Stimulated activated CD8-positive, alpha-beta memory T cell treated with anti-CD3 and anti-CD28 coated beads, Interleukin-4, amount 100 ng/mL, for 4 hours (primary cell): ENCODE results near the gene CDK2AP2.
"Not testable (repeated sequence)": the region's sequence is repeated elsewhere in the genome, so short reads cannot be mapped to it uniquely, and the experiment has no call there.

Experiments used
- DNase-seq, 2 donors: peaks; one replicate each; pipeline ENCODE4 v3.0.0-alpha.2; 2020; ENCODE audit warnings: low read depth in 2 of 2, low spot score in 1 of 2

CDK2AP2 gene

GRCh38 chr11:67524480-67524808, 16.5 kb upstream of the CDK2AP2 start:
- no peak for DNase-seq

- DNase-seq = no peak
Observed at GRCh38 chr11:67523556-67524479, 15.9 kb upstream of the CDK2AP2 start.

GRCh38 chr11:67522844-67523555, 15.0 kb upstream of the CDK2AP2 start, which contains the start of gene CABP2:
Gene CABP2, minus strand, starts transcription at chr11:67523446. Its CDS starts 120 bp downstream, at chr11:67523326.
- no peak for DNase-seq

GRCh38 chr11:67522338-67522737, 14.4 kb upstream of the CDK2AP2 start:
- no peak for DNase-seq

- no peak for DNase-seq
Observed at GRCh38 chr11:67521924-67522323, 14.0 kb upstream of the CDK2AP2 start.

- no peak for DNase-seq
Observed at GRCh38 chr11:67520856-67521824, 13.2 kb upstream of the CDK2AP2 start.

GRCh38 chr11:67519726-67520125, 11.8 kb upstream of the CDK2AP2 start:
- no peak for DNase-seq

- no peak for DNase-seq
Observed at GRCh38 chr11:67517784-67518552, 10.0 kb upstream of the CDK2AP2 start.

- DNase-seq = no peak
Observed at GRCh38 chr11:67516806-67517205, 8.8 kb upstream of the CDK2AP2 start.

GRCh38 chr11:67514116-67514515, 6.2 kb upstream of the CDK2AP2 start:
- DNase-seq = no peak

GRCh38 chr11:67511558-67511957, 3.6 kb upstream of the CDK2AP2 start:
- not testable (repeated sequence) for DNase-seq

GRCh38 chr11:67510023-67510345, 2.0 kb upstream of the CDK2AP2 start:
- DNase-seq = no peak

- peak; percentile 97 to 99 for DNase-seq
Observed at GRCh38 chr11:67508486-67509121, 642 bp upstream of the CDK2AP2 start.

GRCh38 chr11:67507242-67507863, 609 bp downstream of the CDK2AP2 start:
- no peak for DNase-seq

GRCh38 chr11:67506426-67507051, 1.4 kb downstream of the CDK2AP2 start:
- no peak for DNase-seq

- DNase-seq = peak; percentile 68 to 78
Observed at GRCh38 chr11:67505605-67506396, 2.2 kb downstream of the CDK2AP2 start.

- DNase-seq = peak in 1 of 2 donors; percentile 47
Observed at GRCh38 chr11:67504950-67505581, 2.9 kb downstream of the CDK2AP2 start, which contains the start of gene PITPNM1. Gene PITPNM1, minus strand, starts transcription at chr11:67505363. Its CDS starts 1,183 bp downstream, at chr11:67504180.
